Gastroesophageal sphincter (tissue), 3 donors: ENCODE data around the gene NFATC2.

Source experiments
- EP300 ChIP-seq: sonication (generic); formaldehyde crosslinking; IDR thresholded peaks from one replicate; pipeline ENCODE4 v1.6.1; 2017; ENCODE audit warnings: antibody characterized with exemption, mild to moderate bottlenecking
- TF ChIP-seq, protein P1 (sequence below), 4 experiments: fragments of 200-600 bp in 2 of 4; fragments of 450-650 bp in 2 of 4; sonication (generic) in 1 of 4; IDR thresholded peaks; one replicate each; pipeline ENCODE4 v1.5.1; 2017 to 2019; ENCODE audit warnings: antibody characterized with exemption in 4 of 4, mild to moderate bottlenecking in 2 of 4, moderate library complexity in 2 of 4

DNA sequence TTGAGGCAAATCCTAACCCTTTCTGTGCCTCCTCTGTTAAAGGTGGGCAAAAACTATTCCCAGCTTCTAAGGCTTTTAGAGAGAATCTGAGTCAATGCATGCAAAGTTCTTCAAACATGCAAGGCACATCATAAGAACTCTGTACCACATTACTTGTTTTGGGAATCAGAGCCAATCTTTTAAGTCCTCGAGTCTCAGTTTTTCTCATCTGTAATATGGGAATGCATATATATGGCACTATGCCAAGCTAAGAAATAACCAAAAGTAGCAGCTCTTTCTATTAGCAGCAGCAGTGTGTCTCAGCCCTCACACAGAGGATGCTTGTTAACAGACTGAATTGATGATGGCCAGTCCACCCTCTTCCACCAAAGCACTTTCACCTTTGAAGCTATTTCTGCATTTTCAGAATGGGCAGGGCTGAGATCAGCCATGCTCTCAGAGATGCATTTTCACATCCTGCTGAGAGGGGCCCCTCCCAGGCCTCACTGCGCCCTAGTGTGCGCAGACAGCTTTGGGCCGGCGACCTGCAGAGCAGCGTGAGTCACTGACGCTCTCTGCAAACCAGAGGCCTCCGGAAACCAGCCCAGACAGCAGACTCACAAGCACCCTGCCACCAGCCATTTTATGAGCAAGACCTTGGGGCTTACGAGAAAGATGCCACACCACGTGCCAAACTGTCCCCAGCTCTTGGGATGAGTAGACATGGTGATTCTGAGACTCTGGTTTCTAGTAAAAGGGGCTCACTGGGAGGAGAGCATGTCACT lies 138.0 kb downstream of the NFATC2 start:
- TF ChIP-seq, protein P1, sequence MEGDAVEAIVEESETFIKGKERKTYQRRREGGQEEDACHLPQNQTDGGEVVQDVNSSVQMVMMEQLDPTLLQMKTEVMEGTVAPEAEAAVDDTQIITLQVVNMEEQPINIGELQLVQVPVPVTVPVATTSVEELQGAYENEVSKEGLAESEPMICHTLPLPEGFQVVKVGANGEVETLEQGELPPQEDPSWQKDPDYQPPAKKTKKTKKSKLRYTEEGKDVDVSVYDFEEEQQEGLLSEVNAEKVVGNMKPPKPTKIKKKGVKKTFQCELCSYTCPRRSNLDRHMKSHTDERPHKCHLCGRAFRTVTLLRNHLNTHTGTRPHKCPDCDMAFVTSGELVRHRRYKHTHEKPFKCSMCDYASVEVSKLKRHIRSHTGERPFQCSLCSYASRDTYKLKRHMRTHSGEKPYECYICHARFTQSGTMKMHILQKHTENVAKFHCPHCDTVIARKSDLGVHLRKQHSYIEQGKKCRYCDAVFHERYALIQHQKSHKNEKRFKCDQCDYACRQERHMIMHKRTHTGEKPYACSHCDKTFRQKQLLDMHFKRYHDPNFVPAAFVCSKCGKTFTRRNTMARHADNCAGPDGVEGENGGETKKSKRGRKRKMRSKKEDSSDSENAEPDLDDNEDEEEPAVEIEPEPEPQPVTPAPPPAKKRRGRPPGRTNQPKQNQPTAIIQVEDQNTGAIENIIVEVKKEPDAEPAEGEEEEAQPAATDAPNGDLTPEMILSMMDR (IDR thresholded peaks at IDR 0.05), result no peak
- TF ChIP-seq EP300, result no peak
